BJ (cell line): ENCODE results near the gene ZXDB. TPM values are rescaled to one million over a fixed set of nuclear protein-coding genes. Genes with fewer than 3 reads are reported as not detected.
"Not testable (repeated sequence)": the region's sequence is repeated elsewhere in the genome, so short reads cannot be mapped to it uniquely, and the experiment has no call there.

Experiments used
- CTCF ChIA-PET: fragments of 350-600 bp; formaldehyde crosslinking; extraction: SDS; loops from one replicate; lab custom pipeline; 2021; ENCODE audit warnings: antibody characterized with exemption, inconsistent platforms; lab: Yijun Ruan, JAX
- POLR2A ChIA-PET: fragments of 300-600 bp; sonication (Branson Sonifier 250); formaldehyde crosslinking; extraction: SDS; loops from one replicate; lab custom pipeline; 2021; ENCODE audit warnings: antibody characterized with exemption; lab: Charles Lee
- DNase-seq: peaks from one replicate; pipeline ENCODE4 v3.0.0-alpha.2; 2011; ENCODE audit warnings: low read depth
- H3K27me3 ChIP-seq: 2 replicates; pipeline ENCODE4 v1.6.0; 2011; ENCODE audit warnings: low read length; ENCODE audit not compliant: control insufficient read depth, insufficient read depth
- H3K36me3 ChIP-seq: 2 replicates; pipeline ENCODE4 v1.5.1; 2011; ENCODE audit warnings: low read length; ENCODE audit not compliant: control insufficient read depth, insufficient read depth
- H3K4me3 ChIP-seq: 2 replicates; pipeline ENCODE4 v1.5.1; 2011; ENCODE audit warnings: low read depth, mild to moderate bottlenecking, control low read depth, low read length
- polyA plus RNA-seq: library from polyadenylated mRNA; depleted of rRNA; stranded (reverse); fragments of >200 nt; gene quantifications from 2 replicates; pipeline ENCODE4 v1.2.3, GENCODE V29; 2011
- TF ChIP-seq, protein P1 (sequence below): IDR thresholded peaks from 2 replicates; pipeline ENCODE4 v1.5.1; 2011; ENCODE audit warnings: low read depth, mild to moderate bottlenecking, control low read depth, inconsistent platforms, low read length, moderate library complexity; ENCODE audit not compliant: insufficient read depth

The ZXDB gene
- polyA plus RNA-seq, 1 experiment: 3.3 TPM

DNA sequence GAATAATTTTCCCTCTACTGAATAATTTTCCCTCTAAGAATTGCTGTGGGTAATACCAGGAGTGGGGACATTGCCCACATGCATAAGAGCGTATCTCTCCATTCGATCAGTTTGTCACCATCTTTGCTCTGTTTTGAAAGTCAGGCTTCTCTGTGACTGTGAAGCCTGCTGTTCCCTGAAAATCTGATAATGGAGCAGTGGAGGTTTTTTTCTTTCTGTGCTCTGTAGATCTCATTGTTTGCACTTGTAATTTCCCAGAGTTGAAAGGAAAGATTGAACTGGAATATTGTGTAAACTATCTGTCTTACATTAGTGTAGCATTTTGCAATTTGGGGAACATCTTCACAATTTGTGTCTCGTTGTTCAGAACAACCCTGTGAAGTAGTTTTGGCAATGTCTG is 4.3 kb downstream of the ZXDB start:
- TF ChIP-seq, protein P1, sequence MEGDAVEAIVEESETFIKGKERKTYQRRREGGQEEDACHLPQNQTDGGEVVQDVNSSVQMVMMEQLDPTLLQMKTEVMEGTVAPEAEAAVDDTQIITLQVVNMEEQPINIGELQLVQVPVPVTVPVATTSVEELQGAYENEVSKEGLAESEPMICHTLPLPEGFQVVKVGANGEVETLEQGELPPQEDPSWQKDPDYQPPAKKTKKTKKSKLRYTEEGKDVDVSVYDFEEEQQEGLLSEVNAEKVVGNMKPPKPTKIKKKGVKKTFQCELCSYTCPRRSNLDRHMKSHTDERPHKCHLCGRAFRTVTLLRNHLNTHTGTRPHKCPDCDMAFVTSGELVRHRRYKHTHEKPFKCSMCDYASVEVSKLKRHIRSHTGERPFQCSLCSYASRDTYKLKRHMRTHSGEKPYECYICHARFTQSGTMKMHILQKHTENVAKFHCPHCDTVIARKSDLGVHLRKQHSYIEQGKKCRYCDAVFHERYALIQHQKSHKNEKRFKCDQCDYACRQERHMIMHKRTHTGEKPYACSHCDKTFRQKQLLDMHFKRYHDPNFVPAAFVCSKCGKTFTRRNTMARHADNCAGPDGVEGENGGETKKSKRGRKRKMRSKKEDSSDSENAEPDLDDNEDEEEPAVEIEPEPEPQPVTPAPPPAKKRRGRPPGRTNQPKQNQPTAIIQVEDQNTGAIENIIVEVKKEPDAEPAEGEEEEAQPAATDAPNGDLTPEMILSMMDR: no peak
- Histone ChIP-seq H3K4me3 (no peak overlapping the region), H3K27me3 (no peaks in the 10 kb centered on the region), H3K36me3 (no peaks in the 10 kb centered on the region)
- ChIA-PET POLR2A (no interaction called here), CTCF (interaction anchor here (0.6 kb wide), 1 partner anchor 1863 kb away, joined by 3 read pairs; no protein-coding TSS in a partner anchor)
- no peak for DNase-seq

DNA sequence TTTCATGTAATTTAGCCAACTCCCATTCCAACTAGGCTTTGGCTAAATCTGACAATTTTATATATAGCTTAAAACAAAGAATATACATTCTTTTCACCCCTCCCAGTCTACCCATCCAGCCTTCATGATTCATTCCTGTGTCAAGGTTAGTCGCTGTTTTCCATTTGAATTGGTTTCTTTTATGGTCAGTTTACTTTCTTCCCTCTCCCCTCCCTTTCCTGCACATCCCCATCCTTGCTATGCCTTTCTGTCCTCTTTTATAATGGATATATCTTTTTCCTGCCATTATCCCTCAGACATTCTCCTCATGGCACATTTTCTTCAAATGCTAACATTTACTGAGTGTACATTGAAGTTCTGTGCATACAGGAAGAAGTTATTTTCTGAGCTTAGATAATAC is 4.7 kb downstream of the ZXDB start:
- Histone ChIP-seq H3K36me3 (no peaks in the 10 kb centered on the region), H3K4me3 (no peak overlapping the region), H3K27me3 (no peaks in the 10 kb centered on the region)
- CTCF ChIA-PET: interaction anchor here (0.6 kb wide), 1 partner anchor 1863 kb away, joined by 3 read pairs; no protein-coding TSS in a partner anchor
- POLR2A ChIA-PET: no interaction called here
- TF ChIP-seq, protein P1: no peak
- DNase-seq: no peak

DNA sequence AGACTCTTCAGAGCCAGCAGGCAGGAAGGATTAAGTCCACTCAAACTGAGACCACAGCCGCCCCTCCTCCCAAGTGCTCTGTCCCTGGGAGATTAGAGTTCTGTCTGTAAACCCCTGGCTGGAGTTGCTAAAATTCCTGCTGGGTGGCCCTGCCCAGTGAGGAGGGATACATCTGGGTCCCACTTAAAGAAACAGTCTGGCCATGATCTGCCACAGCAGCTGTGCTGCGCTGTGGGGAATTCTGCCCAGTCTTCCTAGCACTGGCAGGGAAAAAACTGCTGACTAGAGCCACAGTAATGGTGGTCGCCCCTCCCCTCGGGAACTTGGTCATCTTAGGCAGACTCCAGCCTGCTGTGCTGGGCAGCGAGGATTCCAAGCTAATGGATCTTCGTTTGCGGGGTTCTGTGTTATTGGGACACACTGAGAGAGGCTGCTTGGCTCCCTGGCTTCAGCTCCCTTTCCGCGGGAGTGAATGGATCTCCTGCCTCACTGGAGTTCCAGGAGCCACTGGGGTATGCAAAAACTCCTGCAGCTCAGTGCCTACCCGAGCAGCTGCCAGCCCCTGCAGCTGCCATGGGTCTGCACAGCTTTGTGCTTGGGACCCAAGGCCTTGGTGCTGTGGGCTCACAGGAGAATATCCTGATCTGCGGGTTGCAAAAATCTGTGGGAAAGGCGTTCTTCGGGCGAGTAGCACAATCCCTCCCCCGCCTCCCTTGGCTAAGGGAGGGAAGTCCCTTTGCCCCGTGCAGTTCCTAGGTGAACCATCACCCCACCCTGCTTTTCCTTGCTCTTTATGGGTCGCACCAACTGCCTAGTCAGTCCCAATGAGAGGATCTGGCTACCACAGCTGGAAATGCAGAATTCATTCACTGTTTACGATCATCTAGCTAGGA is 15.7 kb downstream of the ZXDB start:
- TF ChIP-seq, protein P1: no peak
- Histone ChIP-seq H3K36me3 (no peaks in the 10 kb centered on the region), H3K4me3 (no peak overlapping the region), H3K27me3 (no peaks in the 10 kb centered on the region)
- ChIA-PET POLR2A (no interaction called here), CTCF (no interaction called here)
- DNase-seq: no peak

DNA sequence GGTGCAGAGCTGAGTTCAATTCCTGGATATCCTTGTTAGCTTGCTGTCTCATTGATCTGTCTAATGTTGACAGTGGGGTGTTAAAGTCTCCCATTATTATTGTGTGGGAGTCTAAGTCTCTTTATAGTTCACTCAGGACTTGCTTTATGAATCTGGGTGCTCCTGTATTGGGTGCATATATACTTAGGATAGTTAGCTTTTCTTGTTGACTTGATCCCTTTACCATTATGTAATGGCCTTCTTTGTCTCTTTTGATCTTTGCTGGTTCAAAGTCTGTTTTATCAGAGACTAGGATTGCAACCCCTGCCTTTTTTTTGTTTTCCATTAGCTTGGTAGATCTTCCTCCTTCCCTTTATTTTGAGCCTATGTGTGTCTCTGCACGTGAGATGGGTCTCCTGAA is 21.5 kb downstream of the ZXDB start:
- DNase-seq, H3K4me3 ChIP-seq, H3K27me3 ChIP-seq, POLR2A ChIA-PET, CTCF ChIA-PET, H3K36me3 ChIP-seq: not testable (repeated sequence)

DNA sequence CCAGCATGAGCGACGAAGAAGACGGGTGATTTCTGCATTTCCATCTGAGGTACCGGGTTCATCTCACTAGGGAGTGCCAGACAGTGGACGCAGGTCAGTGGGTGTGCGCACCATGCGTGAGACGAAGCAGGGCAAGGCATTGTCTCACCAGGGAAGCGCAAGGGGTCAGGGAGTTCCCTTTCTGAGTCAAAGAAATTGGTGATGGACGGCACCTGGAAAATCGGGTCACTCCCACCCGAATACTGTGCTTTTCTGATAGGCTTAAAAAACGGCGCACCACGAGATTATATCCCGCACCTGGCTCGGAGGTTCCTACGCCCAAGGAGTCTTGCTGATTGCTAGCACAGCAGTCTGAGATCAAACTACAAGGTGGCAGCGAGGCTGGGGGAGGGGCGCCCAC is 37.6 kb downstream of the ZXDB start:
- H3K27me3 ChIP-seq, H3K4me3 ChIP-seq, CTCF ChIA-PET, H3K36me3 ChIP-seq, POLR2A ChIA-PET, DNase-seq: not testable (repeated sequence)

DNA sequence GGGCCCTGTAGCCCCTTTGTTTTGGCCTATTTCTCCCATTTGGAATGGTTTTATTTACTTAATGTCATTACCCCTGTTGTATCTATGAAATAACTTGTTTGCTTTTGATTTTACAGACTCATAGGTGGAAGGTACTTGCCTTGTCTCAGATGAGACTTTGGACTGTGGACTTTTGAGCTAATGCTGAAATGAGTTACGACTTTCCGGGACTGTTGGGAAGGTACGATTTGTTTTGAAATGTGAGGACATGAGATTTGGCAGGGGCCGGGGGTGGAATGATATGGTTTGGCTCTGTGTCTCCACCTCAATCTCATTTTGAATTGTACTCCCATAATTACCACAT is 48.8 kb downstream of the ZXDB start:
- no peak for DNase-seq
- TF ChIP-seq, protein P1: no peak
- ChIA-PET CTCF (no interaction called here), POLR2A (no interaction called here)
- no peaks in the 10 kb centered on the region for H3K27me3 ChIP-seq
- H3K4me3 ChIP-seq: no peak overlapping the region
- H3K36me3 ChIP-seq: no peaks in the 10 kb centered on the region
